Superior temporal gyrus (tissue), 1 donor: ENCODE data around the gene ZNF236.

ENCODE experiments used
- DNase-seq: peaks from one replicate; pipeline ENCODE4 v3.0.0-alpha.2; 2016; ENCODE audit errors: extremely low spot score

The ZNF236 gene

DNA sequence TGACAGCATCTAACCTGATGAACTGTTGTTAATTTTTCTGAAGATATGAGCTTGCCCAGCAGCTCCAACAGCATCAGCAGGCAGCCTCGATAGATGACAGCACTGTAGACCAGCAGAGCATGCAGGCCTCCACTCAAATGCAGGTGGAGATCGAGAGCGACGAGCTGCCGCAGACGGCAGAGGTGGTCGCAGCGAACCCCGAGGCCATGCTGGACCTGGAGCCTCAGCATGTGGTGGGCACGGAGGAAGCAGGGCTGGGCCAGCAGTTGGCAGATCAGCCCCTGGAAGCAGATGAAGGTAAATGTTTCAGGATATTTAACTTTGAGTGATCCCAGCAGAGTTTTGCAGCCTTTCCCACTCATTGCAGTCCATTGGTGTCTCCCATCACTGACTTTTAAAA is 85.9 kb downstream of the ZNF236 start:
- DNase-seq, result no peak

- no peak for DNase-seq
Observed at GRCh38 chr18:76909439-76909838, 87.1 kb downstream of the ZNF236 start.

DNA sequence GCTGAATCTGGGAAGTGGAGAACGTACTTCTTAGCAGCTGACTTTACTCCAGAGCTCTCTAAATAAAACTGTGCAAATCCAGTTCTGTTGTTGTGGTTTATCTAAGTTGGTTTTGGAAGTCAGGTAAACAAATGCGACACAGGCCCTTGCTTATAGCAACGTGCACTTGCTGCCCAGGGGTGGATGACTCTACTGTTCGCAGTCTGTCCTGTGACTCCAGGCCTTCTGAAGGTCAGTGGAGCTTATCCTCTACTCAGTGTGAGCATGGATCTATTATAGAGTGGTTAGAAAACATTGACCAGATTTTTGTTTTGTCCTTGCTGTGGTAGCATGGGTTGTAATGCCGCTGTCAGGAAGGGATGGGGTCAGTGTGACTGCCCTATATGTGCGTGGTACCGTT is 89.1 kb downstream of the ZNF236 start:
- no peak for DNase-seq

DNA sequence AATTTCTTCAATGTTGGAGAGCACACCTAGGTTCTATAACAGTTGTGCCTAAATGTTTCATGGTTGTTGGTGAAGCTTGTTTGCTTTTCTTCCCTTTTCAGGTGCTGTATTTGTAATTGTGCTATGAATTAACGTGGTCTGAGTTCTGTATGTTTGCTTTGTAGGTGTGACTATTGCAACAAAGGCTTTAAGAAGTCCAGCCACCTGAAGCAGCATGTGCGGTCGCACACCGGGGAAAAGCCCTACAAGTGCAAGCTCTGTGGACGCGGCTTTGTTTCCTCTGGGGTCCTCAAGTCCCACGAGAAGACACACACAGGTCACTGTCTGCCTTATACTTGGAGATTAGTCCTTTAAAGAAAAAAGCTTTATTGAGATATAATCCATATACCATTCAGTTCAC is 91.2 kb downstream of the ZNF236 start:
- DNase-seq, result no peak

GRCh38 chr18:76914314-76914713 is 92.0 kb downstream of the ZNF236 start:
- no peak for DNase-seq

GRCh38 chr18:76914796-76915195 is 92.4 kb downstream of the ZNF236 start:
- DNase-seq, result no peak

GRCh38 chr18:76915456-76915855 is 93.1 kb downstream of the ZNF236 start:
- no peak for DNase-seq

GRCh38 chr18:76920974-76921373 is 98.6 kb downstream of the ZNF236 start:
- DNase-seq, result no peak

- DNase-seq, result peak; percentile 92
Observed at GRCh38 chr18:76922107-76922506, 99.8 kb downstream of the ZNF236 start.

DNA sequence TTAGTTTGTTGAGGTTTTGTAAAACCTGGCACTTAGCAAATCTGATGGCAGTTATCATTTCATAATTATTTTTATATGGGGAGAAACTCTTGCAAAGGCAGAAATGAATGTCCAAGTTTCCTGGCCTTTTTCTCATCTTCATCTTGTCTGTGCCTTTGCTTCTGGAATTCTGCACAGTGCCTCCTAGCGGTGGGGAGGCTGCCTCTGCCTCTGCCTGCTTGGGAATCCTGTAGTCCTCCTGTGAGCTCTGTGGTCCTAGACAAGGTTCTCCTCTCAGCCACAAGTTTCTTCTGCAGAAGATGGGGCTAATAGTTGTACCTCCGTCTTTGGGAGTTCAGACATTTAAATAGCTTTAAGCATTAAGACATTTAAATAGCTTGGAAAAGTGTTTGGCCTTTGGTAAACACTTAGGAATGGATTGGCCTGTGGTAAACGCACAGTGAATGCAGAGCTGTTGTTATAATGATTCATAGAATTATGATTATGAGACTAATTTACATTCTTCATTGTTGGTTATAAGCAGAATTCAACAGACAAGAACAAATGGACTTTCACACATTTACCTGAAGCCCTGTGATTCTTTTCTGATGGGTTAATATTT is 101.2 kb downstream of the ZNF236 start:
- DNase-seq, result no peak

GRCh38 chr18:76925501-76925900 is 103.1 kb downstream of the ZNF236 start:
- DNase-seq, result no peak

DNA sequence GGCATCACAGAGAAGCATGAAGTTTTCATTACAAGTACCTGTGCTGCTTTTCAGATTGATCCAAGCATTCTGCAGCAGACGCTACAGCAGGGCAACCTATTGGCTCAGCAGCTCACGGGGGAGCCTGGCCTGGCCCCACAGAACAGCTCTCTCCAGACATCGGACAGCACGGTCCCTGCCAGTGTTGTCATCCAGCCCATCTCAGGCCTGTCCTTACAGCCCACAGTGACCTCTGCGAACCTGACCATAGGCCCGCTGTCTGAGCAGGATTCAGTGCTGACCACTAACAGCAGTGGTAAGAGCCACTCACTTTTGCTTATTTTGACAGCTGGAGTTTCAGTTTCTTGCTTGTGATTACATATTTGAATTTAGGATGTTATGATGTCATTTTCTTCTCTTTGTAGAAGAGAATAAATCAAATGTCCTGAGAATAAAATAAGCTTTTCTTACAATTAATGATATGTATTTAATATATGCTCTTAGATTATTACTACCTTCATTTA is 104.9 kb downstream of the ZNF236 start:
- DNase-seq, result no peak

DNA sequence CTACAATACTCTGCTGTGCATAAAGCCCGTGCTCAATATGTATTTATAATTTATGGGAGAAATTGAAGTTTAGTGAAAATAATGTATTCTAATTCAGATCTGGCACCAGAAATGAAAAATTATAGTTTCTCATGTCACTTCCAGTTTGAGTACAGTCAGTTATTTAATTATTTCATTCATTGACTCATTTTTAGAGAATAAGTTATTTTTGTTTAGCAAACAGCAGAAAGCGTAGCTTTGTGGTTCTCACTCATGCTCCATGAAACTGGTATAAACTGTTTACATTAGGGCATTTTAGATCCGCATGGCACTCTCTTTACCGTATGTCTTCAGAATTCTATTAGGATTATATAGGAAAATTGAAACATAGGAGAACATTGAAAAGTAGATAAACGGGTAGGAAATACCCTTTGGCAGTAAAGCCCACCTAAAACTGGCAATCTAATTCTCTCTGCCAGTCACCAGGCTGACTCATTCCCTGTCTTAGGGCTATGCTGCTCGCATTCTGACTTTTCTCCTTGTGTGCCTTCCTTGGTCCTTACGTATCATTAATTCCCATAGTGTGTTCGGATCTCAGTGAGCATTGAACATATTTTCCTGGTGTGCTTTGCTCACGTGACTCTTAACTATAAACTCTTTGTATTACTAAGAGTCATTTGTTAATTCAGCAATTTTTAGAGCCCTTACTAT is 106.0 kb downstream of the ZNF236 start:
- no peak for DNase-seq

- DNase-seq, result no peak
Observed at GRCh38 chr18:76931171-76931570, 108.8 kb downstream of the ZNF236 start.

GRCh38 chr18:76932026-76932819 is 109.9 kb downstream of the ZNF236 start:
- no peak for DNase-seq

- DNase-seq, result no peak
Observed at GRCh38 chr18:76935722-76936337, 113.5 kb downstream of the ZNF236 start.

- no peak for DNase-seq
Observed at GRCh38 chr18:76936877-76937276, 114.5 kb downstream of the ZNF236 start.

GRCh38 chr18:76937597-76937996 is 115.2 kb downstream of the ZNF236 start:
- DNase-seq, result no peak

DNA sequence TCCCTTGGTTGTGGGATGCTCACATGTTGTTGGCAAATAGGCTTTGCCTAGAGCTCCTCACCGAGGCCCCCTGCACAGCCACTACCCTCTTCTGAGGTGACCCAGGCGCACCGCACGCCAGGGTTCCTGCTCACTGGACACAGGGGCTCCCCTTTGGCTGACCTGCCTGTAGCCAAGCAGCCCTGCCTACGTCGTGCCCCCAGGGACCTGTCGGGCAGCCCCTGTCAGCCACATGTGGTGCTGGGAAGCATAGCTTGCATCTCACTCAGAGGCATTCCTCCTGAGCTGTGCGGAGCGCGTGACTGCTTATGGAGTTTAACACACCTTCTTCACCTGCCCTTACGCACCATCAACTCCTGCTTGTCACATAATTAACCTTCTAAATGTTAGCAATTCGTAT is 116.3 kb downstream of the ZNF236 start:
- DNase-seq, result no peak

DNA sequence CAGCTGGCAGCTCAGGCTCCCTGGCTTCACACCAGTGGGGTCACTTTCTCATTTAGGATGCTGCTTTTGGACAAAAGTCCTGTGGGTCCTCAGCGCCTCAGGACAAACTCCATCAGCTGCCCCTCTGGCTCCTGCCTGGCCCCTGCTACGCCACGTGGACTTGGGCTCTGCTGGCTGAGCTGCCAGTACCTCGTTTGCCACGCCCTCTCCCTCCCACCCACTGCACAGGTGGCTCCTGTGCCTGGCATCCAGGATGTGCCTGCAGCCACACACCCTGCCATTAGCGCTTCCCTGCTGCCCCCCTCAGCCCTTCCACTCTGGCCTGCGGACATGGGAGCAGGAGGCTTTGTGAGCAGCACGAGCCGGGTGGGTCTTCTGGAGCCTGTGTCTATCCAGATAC is 118.9 kb downstream of the ZNF236 start:
- no peak for DNase-seq

- DNase-seq, result no peak
Observed at GRCh38 chr18:76943542-76944339, 121.4 kb downstream of the ZNF236 start.
